GM18507 (cell line): ENCODE results near the gene CCIN.
"Not testable (repeated sequence)": the region's sequence is repeated elsewhere in the genome, so short reads cannot be mapped to it uniquely, and the experiment has no call there.

Experiments used
- DNase-seq: peaks from one replicate; pipeline ENCODE4 v3.0.0; 2011; ENCODE audit warnings: low read depth; ENCODE audit not compliant: insufficient read length; ENCODE audit errors: extremely low spot score
- FAIRE-seq: peaks from 2 replicates; lab custom pipeline; 2011; peaks lifted over from hg19 to GRCh38; lab: Jason Lieb, UNC

CCIN gene

DNA sequence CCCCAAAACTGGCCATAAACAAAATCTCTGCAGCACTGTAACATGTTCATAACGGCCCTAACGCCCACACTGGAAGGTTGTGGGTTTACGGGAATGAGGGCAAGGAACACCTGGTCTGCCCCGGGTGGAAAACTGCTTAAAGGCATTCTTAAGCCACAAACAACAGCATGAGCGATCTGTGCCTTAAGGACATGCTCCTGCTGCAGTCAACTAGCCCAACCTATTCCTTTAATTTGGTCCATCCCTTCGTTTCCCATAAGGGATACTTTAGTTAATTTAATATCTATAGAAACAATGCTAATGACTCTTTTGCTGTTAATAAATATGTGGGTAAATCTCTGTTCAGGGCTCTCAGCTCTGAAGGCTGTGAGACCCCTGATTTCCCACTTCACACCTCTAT is 11.1 kb downstream of the CCIN start:
- FAIRE-seq, result not testable (repeated sequence)

DNA sequence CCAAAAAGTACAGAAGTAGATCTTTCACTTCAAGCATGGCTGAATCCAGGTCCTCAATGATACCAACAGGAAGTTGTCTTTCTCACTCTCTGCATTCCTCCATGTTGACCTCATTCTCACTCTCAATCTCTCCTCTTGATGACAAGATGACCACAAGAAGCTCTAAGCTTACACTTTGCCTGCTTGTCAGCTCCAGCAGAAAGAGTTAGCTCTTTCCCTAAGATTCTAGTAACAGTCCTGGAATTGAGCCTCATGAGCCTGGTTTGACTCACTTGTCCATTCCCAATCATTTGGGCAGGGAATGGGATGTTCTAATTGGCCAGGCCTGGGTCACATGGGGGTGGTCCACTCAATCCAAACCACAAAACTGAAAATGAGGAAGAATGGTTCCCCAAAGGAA is 18.2 kb downstream of the CCIN start:
- peak; percentile 65 for FAIRE-seq

More for the DNA sequence above, 11.1 kb downstream of the CCIN start:
- not testable (repeated sequence) for DNase-seq

DNA sequence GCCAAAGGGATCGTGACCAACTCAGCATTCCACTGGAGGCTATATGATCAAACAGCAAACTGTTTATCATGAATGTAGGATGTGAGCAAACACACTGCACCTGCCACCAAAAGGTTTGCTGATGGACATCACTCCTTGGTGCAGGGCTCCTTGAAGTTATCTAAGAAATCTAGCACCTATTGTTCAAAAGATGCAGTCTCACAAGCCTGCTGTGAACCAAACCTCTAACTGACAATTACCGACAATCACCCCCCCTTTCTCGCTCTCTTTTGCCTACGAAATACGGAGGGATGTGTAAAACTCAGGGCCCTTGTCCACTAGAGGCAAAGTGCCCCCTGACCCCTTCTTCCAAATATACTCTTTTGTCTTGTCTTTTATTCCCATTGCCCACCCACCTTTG is 19.0 kb downstream of the CCIN start:
- DNase-seq (no peak), FAIRE-seq (no peak)

More for the DNA sequence above, 18.2 kb downstream of the CCIN start:
- DNase-seq, result no peak

DNA sequence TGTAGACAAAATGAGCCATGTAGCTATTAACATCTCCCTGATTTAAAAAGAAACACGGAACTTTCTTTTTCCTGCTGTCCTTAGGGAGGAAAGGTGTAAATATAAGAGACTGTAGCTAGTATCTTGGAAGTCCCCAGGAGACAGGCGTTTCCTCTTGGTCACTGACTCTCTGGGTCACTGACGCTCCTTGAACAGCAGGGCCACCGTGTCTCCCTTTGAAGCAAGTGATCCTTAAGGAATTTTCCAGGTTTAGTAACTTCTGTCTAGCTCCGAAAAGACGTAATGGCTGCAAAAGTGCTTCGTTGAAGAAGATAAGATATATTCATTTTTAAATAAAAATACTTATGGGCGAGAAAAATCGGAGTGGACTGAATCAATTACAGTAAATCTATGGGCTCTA is 20.8 kb downstream of the CCIN start:
- DNase-seq, result no peak

DNA sequence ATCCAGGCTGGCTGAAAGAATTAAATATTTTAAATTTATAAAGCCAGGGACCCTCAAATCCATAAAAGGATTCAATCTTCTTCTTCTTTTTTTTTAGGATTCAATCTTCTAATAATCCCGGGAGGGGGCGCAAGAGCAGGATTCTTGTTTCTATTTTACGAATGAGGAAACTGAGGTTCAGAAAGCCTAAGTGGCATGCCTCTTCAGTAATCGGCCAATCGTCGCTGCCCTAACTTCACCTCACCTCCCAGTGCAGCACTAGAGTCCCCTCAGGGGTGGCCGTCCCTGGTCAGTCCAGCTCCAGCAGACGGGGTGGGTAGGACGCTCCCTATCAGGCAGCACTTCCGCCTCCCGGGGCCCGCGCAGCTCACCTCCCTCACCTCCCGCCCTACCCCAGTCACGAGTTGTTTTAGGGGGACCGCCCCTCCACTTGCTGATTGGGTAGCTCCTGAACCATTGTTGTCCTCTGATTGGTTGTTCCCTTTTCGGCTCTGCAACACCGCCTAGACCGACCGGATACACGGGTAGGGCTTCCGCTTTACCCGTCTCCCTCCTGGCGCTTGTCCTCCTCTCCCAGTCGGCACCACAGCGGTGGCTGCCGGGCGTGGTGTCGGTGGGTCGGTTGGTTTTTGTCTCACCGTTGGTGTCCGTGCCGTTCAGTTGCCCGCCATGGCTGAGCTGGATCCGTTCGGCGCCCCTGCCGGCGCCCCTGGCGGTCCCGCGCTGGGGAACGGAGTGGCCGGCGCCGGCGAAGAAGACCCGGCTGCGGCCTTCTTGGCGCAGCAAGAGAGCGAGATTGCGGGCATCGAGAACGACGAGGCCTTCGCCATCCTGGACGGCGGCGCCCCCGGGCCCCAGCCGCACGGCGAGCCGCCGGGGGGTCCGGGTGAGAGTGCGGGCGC is 21.5 kb downstream of the CCIN start, which contains the start of gene CLTA:
TSS of gene CLTA (plus strand) at position 534 of the 902 bp plus-strand sequence. CDS start at position 670, 136 bp downstream.
- FAIRE-seq (peak; percentile 97), DNase-seq (peak; percentile 97)

More for the DNA sequence above, 20.8 kb downstream of the CCIN start:
- FAIRE-seq, result no peak

DNA sequence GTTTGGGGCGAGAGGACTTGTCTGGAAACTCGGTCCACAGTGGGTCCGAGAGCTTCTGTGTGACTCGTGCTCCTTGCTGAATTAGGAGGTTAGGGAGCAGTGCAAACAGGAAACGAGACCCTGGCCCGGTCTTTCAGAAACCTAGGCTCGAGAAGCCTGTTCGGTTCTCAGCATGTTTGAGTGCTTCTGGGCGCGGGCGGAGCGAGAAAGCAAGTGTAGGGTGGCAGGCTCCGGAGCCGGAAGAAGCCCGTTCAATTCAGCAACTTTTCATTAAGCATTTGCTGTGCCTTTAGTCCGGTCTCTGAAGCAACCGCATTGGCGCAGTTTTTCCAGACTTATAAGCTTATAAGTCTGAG is 22.1 kb downstream of the CCIN start:
- FAIRE-seq, result peak; percentile 38
- DNase-seq, result no peak

DNA sequence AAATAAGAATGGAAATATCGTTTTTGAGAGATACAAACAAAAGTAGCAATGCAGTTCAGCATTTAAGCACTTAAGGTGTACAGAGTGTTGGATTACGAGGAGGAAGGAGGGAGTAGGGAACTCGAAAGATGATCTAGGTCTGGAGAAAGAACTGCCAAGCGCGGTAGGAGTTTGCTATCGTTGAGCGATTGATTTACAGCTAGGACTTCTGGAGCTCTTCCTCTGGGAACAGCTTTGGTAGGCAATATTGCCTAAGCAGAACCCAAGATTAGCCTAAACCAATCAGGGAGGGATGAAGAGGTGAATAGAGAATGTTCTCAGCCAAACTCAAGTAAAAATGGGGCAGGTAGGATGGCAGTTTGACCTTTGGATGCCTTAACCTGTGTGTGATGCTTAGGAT is 22.5 kb downstream of the CCIN start:
- no peak for DNase-seq
- no peak for FAIRE-seq

DNA sequence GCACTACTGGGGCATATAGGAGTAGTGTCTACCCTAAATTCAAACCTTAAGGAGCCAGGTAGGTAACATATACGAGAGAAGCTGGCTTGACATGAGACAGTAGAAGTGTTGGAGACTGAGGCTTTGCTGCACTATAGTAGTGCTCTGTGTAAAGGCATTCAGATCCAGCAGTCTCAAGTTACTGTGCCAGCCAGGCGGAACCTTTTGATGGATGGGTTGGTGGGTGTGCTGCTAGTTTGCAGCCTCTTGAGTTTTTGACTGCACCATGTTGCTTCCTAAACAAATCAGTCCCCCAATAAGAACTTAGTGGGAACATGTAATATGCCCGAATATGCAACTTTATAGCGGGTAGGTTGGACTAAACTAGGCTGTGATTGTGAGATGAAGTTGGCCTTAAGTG is 23.0 kb downstream of the CCIN start:
- DNase-seq, result no peak
- no peak for FAIRE-seq

DNA sequence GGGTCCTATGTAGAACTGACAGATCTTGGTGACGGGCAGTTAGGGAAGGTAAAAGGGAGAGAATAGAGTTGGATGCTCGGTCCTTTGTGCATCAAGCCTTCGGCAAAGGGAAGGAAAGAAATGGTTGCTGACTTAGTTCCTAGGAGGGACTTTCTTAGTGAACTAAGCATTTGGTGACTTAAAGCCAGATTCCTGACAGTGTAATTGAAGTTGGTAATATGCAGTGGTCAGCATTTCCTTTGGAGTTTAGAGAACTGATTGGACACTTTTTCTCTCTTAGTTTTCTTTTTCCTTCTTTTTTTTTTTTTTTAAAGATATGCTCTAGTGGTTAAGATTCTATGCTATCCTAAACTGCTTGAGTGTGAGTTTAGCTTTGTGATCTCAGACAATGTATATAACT is 23.8 kb downstream of the CCIN start:
- DNase-seq (no peak), FAIRE-seq (no peak)

DNA sequence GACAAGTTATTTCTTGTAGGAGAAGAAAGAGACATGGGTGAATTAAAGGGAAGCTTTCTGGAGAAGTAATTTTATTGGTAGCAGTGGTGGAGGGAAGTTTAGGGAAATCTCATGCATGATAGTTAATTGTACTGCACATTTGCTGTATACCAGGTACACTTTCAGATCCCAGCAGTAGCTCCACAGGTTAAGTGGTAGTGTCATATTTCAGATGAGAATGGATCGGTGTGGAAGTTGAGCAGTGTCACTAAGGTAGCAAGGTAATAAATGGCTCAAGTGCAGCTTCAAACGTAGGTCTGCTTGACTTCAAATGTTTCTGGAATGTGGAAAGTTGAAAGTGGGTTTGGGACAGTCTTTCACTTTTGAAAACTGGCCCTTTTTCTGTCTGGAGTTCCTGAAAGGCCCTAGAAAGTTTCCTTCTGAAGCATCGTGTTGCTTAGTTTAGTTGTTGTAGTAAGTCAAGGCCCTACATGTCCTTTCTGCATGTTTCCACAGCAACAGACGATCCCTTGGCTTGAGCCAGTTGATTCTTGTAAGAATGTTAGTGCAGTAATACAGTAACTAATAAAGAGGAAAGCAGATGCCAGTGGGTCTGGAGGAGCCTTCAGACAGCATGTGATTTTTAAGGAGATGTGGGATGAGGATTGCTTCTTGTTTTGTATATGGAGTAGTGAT is 25.3 kb downstream of the CCIN start:
- no peak for FAIRE-seq
- DNase-seq, result no peak

DNA sequence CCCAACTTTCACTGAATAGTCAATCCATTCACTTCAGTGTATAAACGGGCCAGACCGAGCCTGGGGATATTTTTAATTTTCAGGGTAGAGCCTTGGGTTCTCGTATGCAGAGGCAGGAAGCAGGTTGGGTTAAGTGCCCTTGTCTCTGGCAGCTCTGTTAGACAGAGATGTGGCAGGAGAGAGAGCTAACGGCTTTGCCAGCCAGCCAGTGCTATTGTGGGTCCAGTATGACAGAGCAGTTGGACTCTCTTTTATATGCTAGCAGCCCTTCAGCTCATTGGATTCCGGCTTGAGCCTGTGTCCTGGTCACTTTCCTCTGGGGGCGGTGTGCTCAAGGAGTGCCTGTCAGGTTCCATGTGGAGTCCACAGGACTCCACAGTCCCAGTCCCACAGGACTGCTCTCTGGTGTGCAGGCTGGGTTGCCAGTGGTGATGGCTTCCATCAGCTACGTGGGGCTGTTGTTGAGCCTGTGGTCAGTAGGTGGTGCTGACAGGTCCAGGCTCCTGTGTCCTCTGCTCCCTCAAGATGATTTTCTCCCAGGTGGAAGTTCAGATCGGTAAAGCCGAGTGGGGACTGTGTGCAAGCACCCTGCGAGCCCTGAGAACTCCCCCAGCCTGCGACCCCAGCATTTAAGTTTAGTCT is 35.8 kb downstream of the CCIN start:
- DNase-seq (no peak), FAIRE-seq (no peak)

DNA sequence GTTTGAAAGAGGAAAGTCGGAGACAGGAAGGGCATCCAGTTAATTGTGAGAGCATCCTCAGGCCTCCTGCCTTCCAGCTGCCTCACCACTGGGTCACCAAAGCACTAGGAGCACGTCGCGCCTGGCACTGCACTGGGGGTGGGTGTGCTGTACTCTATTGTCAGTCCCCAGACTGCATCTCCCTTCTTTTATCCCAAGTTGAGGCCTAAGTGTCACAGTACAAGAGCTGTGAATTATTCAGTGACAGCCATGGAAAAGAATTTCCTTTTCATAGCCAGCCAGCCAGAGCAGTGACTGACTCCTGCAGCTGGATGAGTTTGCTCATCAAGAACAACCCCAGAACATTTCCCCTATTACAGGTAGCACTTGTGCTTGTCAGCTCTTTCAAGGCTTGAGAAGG is 37.8 kb downstream of the CCIN start:
- DNase-seq (no peak), FAIRE-seq (no peak)

DNA sequence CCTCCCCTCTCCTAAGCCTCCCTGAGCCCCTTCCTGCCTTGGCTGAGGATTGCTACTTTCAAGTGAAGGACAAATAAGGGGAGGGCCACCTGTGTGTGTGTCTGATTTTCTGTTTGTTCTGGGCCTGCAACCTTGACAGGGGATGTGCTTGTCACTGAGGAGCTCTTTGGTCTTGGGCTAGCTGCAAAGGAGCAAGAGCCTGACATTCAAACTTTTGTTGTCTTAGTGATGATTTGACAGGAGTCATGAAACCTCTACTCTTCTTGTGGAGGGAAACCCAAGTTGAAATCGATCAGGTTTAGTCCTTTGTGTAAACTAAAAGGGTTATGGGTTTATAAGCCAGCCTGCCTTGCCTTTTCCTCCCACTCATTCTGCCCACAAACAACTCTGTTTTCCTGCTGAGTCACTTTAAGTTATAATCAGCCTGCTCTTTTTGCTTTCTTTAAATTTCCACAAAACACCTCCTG is 38.4 kb downstream of the CCIN start:
- FAIRE-seq (no peak), DNase-seq (no peak)

DNA sequence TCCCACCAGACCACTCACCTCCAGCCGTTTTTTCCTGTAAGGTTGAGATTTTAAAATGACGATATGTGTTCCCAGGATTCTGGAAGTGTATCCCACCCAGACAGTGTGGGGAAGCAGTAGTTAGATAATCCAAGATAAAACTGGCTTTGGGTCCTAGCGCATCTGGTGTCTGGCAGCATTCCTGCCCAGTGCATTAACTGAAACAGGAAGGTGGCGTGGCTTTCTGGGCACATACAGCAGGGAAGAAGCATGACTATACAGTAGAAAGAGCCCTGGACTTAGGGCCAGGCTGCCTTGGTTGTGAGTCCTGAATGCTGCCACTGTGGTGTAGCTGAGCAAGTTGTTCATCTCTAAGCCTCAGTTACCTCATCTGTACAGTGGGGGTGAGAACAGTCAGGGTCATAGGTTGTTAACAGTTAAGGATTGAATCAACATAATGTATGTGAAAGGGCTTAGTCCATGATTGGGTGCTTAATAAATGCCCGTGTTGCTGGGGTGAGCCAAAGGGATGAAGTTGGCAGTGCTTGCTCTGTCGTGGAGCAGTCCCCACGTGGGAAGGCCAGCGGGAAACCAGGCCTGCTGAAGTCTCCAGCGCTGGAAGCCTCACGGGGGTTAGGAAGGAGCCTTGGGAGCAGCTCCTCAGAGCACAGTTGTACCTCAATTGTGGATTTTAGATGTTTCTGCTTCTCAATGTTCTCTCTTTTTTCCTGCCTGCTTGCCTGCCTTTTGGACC is 39.5 kb downstream of the CCIN start:
- DNase-seq (no peak), FAIRE-seq (no peak)

DNA sequence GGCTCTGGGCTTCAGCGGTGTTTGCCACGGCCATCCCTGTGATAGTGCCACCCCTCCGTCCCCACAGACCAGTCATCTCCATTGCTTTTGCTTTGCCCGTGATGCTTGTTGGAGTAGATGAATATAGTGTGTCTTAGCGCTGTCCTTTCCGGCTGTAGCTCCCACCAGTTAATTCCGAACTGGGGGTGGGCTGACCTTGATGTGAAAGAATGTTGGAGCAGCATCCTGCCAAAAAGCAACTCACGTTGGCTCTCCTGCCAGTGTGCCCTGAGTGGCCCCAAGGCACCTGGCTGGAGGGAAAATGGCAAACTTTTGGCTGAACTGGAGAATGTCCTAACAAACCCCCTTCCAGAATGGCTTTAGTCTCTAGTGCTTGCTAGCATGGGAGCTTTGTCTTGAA is 41.5 kb downstream of the CCIN start:
- DNase-seq (no peak), FAIRE-seq (no peak)

DNA sequence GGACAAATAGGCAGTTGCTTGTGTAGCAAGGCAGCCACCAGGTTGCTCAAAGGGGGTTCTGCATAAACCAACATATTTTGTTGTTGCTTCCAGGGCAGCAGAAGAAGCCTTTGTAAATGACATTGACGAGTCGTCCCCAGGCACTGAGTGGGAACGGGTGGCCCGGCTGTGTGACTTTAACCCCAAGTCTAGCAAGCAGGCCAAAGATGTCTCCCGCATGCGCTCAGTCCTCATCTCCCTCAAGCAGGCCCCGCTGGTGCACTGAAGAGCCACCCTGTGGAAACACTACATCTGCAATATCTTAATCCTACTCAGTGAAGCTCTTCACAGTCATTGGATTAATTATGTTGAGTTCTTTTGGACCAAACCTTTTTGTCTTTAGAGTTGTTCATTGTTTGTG is 42.3 kb downstream of the CCIN start:
- FAIRE-seq, result no peak
- no peak for DNase-seq

DNA sequence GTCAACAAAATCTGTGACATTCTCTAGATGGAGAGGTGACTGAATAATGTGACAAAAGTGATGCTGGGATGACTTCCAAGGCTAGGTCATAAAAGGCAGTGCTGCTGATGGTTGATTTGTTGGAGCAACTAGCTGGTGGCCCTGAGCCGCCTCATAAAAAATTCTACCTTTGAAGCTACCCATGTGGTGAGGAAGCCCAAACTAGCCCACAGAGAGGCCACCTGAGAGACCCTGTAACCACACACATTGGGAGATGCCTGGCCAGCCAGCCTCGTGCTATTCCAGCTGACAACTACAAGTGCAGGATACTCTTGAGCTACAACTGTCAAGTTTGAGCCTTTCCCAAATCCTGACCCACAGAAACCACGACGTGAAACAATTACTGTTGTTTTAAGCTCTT is 44.2 kb downstream of the CCIN start:
- FAIRE-seq (no peak), DNase-seq (no peak)

DNA sequence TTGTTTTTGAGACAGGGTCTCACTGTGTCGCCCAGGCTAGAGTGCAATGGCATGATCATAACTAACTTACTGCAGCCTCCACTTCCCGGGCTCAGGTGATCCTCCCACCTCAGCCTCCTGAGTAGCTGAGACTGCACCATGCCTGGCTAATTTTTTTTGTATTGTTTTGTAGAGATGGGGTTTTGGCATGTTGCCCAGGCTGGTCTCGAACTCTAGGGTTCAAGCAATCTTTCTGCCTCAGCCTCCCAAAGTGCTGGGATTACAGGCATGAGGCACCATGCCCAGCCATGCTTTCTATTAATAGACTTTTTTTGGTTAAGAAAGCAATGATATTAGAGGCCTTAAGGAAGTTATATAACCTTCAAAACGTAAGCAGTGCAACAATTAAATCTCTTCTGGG is 44.8 kb downstream of the CCIN start:
- DNase-seq (no peak), FAIRE-seq (no peak)

DNA sequence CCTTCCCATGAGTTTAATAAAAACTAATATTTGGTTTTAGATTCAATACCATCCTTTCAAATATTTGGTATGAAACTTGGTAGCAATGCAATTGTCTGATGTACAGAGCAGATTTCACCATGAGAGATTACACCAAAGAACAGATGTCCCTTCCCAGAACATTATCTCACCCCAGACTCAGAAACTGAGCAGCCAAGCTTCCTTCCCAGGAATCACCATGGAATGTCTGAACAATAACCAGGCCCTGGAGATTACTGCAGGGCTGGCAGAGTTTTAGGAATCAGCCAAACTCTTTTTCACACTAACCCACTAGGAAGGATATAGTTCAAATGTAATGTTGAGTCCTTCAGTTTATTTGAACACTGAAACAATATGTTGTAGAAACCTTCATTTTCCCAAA is 45.4 kb downstream of the CCIN start:
- DNase-seq, result no peak
- no peak for FAIRE-seq
